Kidney epithelial cell (primary cell): ENCODE measurements around the gene HES4. TPM values are rescaled to one million over a fixed set of nuclear protein-coding genes. Genes with fewer than 3 reads are reported as not detected.

Experiments
- DNase-seq: peaks from one replicate; pipeline ENCODE4 v3.0.0-alpha.2; 2010; ENCODE audit warnings: low read depth
- H3K27me3 ChIP-seq: 2 replicates; pipeline ENCODE4 v1.6.0; 2011; ENCODE audit warnings: low read length; ENCODE audit not compliant: control insufficient read depth, insufficient read depth
- H3K36me3 ChIP-seq: 2 replicates; pipeline ENCODE4 v1.5.1; 2011; ENCODE audit warnings: low read length; ENCODE audit not compliant: control insufficient read depth, insufficient read depth
- H3K4me3 ChIP-seq: 2 replicates; pipeline ENCODE4 v1.5.1; 2011; ENCODE audit warnings: low read depth, mild to moderate bottlenecking, control low read depth, low read length
- CTCF ChIP-seq: IDR thresholded peaks from 2 replicates; pipeline ENCODE4 v1.5.1; 2011; ENCODE audit warnings: mild to moderate bottlenecking, moderate library complexity, low read length, control low read depth, inconsistent platforms; ENCODE audit not compliant: insufficient read depth, poor library complexity, severe bottlenecking
- total RNA-seq: library from RNA; depleted of rRNA; stranded (reverse); fragments of >200 nt; gene quantifications from 2 replicates; pipeline ENCODE4 v1.2.3, GENCODE V29; 2015

HES4 gene
- total RNA-seq, 1 donor from 2014 or later: 160 TPM

- H3K36me3 ChIP-seq: peaks cover 3% of the 10 kb centered on the region
- TF ChIP-seq CTCF: peak; percentile 37
Measured at GRCh38 chr1:951364-951763, 48.5 kb downstream of the HES4 start.

GRCh38 chr1:950881-951280 lies 49.0 kb downstream of the HES4 start:
- H3K36me3 ChIP-seq: peaks cover 3% of the 10 kb centered on the region
- H3K4me3 ChIP-seq: no peak overlapping the region
- no peaks in the 10 kb centered on the region for H3K27me3 ChIP-seq
- TF ChIP-seq CTCF: no peak
- DNase-seq: no peak

More at GRCh38 chr1:951364-951763, 48.5 kb downstream of the HES4 start:
- no peak overlapping the region for H3K4me3 ChIP-seq
- H3K27me3 ChIP-seq: no peaks in the 10 kb centered on the region
- DNase-seq: no peak

GRCh38 chr1:950268-950667 lies 49.6 kb downstream of the HES4 start:
- DNase-seq: no peak
- no peak overlapping the region for H3K4me3 ChIP-seq
- no peaks in the 10 kb centered on the region for H3K27me3 ChIP-seq
- no peak for TF ChIP-seq CTCF
- peaks cover 3% of the 10 kb centered on the region for H3K36me3 ChIP-seq

Other genes with a start within 250 kb of the HES4 start
- 2.3 TPM in 2 replicates for gene SAMD11, start 76.2 kb downstream of the HES4 start, total RNA-seq
- 95.6 and 98.8 TPM in 2 replicates for gene NOC2L, start 40.8 kb downstream of the HES4 start, total RNA-seq
- 16.9 and 21.4 TPM in 2 replicates for gene KLHL17, start 39.5 kb downstream of the HES4 start, total RNA-seq
- 13.2 and 13.3 TPM in 2 replicates for gene PLEKHN1, start 33.6 kb downstream of the HES4 start, total RNA-seq
- gene PERM1, start 18.0 kb downstream of the HES4 start, total RNA-seq: 0.34 TPM in 1 of 2 replicates, not detected in the other
- gene ISG15, start 13.4 kb upstream of the HES4 start, total RNA-seq: 68.7 and 97.7 TPM in 2 replicates
- 479 and 617 TPM in 2 replicates for gene AGRN, start 20.0 kb upstream of the HES4 start, total RNA-seq
- gene RNF223, start 74.2 kb upstream of the HES4 start, total RNA-seq: 5.4 and 7.5 TPM in 2 replicates
- gene C1orf159, start 116.0 kb upstream of the HES4 start, total RNA-seq: 20.3 and 25.5 TPM in 2 replicates
- 0.27 TPM in 1 of 2 replicates, not detected in the other for gene TTLL10, start 173.8 kb upstream of the HES4 start, total RNA-seq
- gene TNFRSF18, start 206.5 kb upstream of the HES4 start, total RNA-seq: 0.67 and 2.1 TPM in 2 replicates
- gene TNFRSF4, start 214.1 kb upstream of the HES4 start, total RNA-seq: 0.25 and 3.6 TPM in 2 replicates
- gene SDF4, start 231.9 kb upstream of the HES4 start, total RNA-seq: 146 and 153 TPM in 2 replicates
- 43.7 and 48.6 TPM in 2 replicates for gene B3GALT6, start 232.1 kb upstream of the HES4 start, total RNA-seq
- 0.88 and 1.4 TPM in 2 replicates for gene C1QTNF12, start 246.6 kb upstream of the HES4 start, total RNA-seq